Esophagus (tissue), 2 donors: ENCODE measurements around the gene CLEC3A. TPM values are rescaled to one million over a fixed set of nuclear protein-coding genes. Genes with fewer than 3 reads are reported as not detected.
A peak's percentile ranks its signal among the peaks of the same experiment; 100 is the strongest.

Experiments used
- H3K27ac ChIP-seq, 2 donors: one replicate each; pipeline ENCODE4 v1.5.1; 2013; ENCODE audit warnings: low read depth in 2 of 2, mild to moderate bottlenecking in 2 of 2, inconsistent platforms in 1 of 2, low read length in 1 of 2, moderate library complexity in 1 of 2
- H3K27me3 ChIP-seq, 2 donors: one replicate each; pipeline ENCODE4 v1.6.1; 2013; ENCODE audit warnings: low read length in 2 of 2, control low read depth in 1 of 2, mild to moderate bottlenecking in 1 of 2; ENCODE audit not compliant: insufficient read depth in 2 of 2, control insufficient read depth in 1 of 2
- H3K36me3 ChIP-seq, 2 donors: one replicate each; pipeline ENCODE4 v1.6.1; 2013; ENCODE audit warnings: low read length in 1 of 2; ENCODE audit not compliant: control insufficient read depth in 2 of 2, insufficient read depth in 2 of 2
- H3K4me1 ChIP-seq, 2 donors: one replicate each; pipeline ENCODE4 v1.6.1; 2013; ENCODE audit warnings: low read length in 1 of 2; ENCODE audit not compliant: control insufficient read depth in 2 of 2, insufficient read depth in 2 of 2
- H3K4me3 ChIP-seq, 2 donors: one replicate each; pipeline ENCODE4 v1.5.1; 2013; ENCODE audit warnings: low read length in 2 of 2, mild to moderate bottlenecking in 2 of 2, low read depth in 1 of 2, moderate library complexity in 1 of 2
- H3K9me3 ChIP-seq, 2 donors: one replicate each; pipeline ENCODE4 v1.6.1; 2013; ENCODE audit warnings: mild to moderate bottlenecking in 2 of 2, low read depth in 1 of 2, low read length in 1 of 2, moderate library complexity in 1 of 2; ENCODE audit not compliant: control insufficient read depth in 2 of 2, insufficient read depth in 1 of 2
- WGBS, 2 donors: extraction: QIAGEN DNeasy Blood & Tissue Kit; methylation state at CpG; one replicate each; pipeline ENCODE4 v1.1.7; 2013; 5-methylcytosine and 5-hydroxymethylcytosine counted together
- polyA plus RNA-seq, 2 donors: library from polyadenylated mRNA; stranded (reverse); fragments of 200-250 nt; gene quantifications; one replicate each; pipeline ENCODE4 v1.2.3, GENCODE V29; 2013
- donor health status: healthy with polysubstance abuse.
- donor health status: Bipolar disorder and iron deficiency.

Gene CLEC3A, protein sequence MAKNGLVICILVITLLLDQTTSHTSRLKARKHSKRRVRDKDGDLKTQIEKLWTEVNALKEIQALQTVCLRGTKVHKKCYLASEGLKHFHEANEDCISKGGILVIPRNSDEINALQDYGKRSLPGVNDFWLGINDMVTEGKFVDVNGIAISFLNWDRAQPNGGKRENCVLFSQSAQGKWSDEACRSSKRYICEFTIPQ
- polyA plus RNA-seq = under 1 TPM in 1 of 2 donors, not detected in 1; 0.04 TPM

DNA sequence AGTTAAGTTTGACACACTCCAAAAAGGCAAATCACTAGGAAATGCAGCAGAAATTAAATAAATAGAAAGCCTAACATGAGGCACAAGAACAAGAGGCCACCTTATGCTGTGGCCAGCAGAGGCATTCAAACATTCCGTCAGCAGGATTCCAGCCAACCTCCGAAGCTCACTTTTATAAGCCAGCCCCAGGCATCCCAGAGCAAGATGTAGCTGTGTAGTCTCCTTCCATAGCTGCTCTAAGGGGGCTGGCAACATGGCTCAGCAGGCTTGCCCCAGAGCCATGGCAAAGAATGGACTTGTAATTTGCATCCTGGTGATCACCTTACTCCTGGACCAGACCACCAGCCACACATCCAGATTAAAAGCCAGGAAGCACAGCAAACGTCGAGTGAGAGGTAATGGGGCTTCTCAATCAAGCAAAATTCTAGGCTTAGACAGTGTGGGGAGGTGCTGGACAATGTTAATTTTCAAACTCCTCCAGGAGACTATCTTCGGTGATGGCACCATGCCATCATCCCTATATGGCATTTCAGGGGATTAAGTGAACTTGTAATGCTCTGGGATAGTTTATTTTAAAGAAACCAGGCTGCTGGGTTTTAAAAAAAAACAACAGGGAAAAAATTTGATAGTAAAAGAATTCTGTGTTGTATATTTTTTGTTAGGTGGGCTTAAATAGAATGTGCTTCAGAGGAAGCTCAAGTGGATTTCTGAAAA, at the start of gene CLEC3A:
Gene CLEC3A (plus strand): TSS at position 202 of the 714 bp plus-strand sequence. CDS start 79 bp downstream, at position 281.
- H3K27me3 ChIP-seq = no peaks in the 10 kb centered on the region
- H3K9me3 ChIP-seq = no peaks in the 10 kb centered on the region
- H3K36me3 ChIP-seq = no peaks in the 10 kb centered on the region
- H3K4me3 ChIP-seq = no peak within 1 kb of the TSS
- 33 to 34% methylated on average over 5 of the region's 5 CpGs for WGBS, 2 donors
- H3K27ac ChIP-seq = no peak within 1 kb of the TSS
- H3K4me1 ChIP-seq = no peaks in the 10 kb centered on the region

GRCh38 chr16:77974883-77975282, 47.5 kb upstream of the CLEC3A start:
- H3K27ac ChIP-seq = no peak overlapping the region
- no peak overlapping the region for H3K4me3 ChIP-seq
- peaks cover 0 to 3% of the 10 kb centered on the region in 2 donors for H3K27me3 ChIP-seq
- no peaks in the 10 kb centered on the region for H3K4me1 ChIP-seq
- WGBS, 2 donors = 64 to 73% methylated on average over 5 of the region's 5 CpGs
- H3K36me3 ChIP-seq = no peaks in the 10 kb centered on the region
- no peaks in the 10 kb centered on the region for H3K9me3 ChIP-seq

- Histone ChIP-seq H3K9me3 (no peaks in the 10 kb centered on the region), H3K27ac (no peak overlapping the region), H3K27me3 (peaks cover 0 to 3% of the 10 kb centered on the region in 2 donors), H3K4me3 (no peak overlapping the region), H3K36me3 (no peaks in the 10 kb centered on the region), H3K4me1 (no peaks in the 10 kb centered on the region)
- WGBS, 2 donors = 40 to 73% methylated on average over 3 of the region's 3 CpGs
These were observed 46.4 kb upstream of the CLEC3A start for GRCh38 chr16:77975942-77976341.

DNA sequence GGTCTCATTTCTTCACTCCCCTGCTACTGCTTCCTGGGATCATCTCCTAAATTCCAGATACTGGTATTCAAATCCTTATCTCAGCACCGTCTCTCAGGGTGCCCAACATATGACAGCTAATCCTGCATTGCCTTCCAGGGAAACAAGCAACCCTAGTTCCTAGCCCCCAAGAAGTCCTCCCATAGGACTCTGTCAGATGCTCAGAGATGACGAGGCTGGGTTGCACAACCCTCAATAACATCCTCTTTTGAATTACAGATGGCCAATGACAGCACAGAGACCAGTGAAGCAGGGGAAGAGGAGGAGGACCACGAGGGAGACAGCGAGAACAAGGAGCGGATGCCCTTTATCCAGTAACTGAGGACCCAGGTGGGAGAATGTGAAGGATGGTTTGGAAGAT, 45.0 kb upstream of the CLEC3A start:
- H3K36me3 ChIP-seq = no peaks in the 10 kb centered on the region
- WGBS, 2 donors = 65 to 73% methylated on average over 5 of the region's 5 CpGs

DNA sequence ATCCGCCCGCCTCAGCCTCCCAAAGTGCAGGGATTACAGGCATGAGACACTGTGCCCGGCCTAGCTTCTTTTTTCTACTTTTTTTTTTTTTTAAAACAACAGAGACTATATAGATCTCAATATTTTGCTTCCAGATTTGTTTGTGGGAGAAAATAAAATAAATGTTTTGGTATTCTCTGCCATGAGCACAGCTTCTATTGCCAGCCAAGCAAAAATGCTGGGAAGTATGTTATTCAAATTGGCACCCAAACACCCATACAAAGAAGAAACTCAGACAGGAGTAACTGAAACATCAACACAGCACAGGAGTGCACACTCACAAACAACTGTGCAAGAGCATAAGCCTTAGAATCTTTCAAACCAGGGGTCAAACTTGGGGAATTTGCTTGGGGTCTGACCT, 37.2 kb upstream of the CLEC3A start:
- Histone ChIP-seq H3K27ac (no peak overlapping the region), H3K4me1 (no peaks in the 10 kb centered on the region), H3K36me3 (no peaks in the 10 kb centered on the region), H3K9me3 (no peaks in the 10 kb centered on the region), H3K4me3 (no peak overlapping the region), H3K27me3 (no peaks in the 10 kb centered on the region)
- WGBS, 2 donors = 73 to 86% methylated on average over 3 of the region's 3 CpGs

More for the DNA sequence above, 45.0 kb upstream of the CLEC3A start:
- Histone ChIP-seq H3K4me1 (no peaks in the 10 kb centered on the region), H3K27me3 (peaks cover 0 to 3% of the 10 kb centered on the region in 2 donors), H3K9me3 (no peaks in the 10 kb centered on the region), H3K4me3 (no peak overlapping the region), H3K27ac (no peak overlapping the region)

GRCh38 chr16:77986011-77986740, 36.2 kb upstream of the CLEC3A start:
- Histone ChIP-seq H3K4me3 (no peak overlapping the region), H3K4me1 (no peaks in the 10 kb centered on the region), H3K9me3 (no peaks in the 10 kb centered on the region), H3K36me3 (no peaks in the 10 kb centered on the region), H3K27ac (no peak overlapping the region), H3K27me3 (no peaks in the 10 kb centered on the region)
- 91 to 94% methylated on average over 7 of the region's 7 CpGs for WGBS, 2 donors

DNA sequence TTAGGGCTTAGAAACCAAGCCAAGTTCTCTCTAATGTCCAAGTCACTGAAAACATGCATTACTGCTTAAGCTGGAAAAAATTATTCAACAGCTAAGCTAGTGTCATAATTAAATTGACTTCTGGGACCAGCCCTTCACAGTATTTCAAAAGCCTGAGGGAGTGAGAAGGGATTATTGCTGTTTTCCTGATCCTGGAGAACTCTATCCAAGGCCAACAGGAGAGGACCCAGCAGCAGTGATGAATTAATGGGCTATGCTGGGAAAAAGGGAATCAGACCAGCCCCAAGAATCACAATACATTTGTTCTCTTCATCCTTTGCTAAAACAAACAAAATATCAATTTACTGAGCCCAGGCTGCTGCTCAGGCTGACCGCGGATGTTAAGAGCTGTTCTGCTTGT, 34.5 kb upstream of the CLEC3A start:
- H3K4me1 ChIP-seq = no peaks in the 10 kb centered on the region
- H3K36me3 ChIP-seq = no peaks in the 10 kb centered on the region
- 23 to 29% methylated on average over 2 of the region's 2 CpGs for WGBS, 2 donors
- H3K27me3 ChIP-seq = no peaks in the 10 kb centered on the region
- no peak overlapping the region for H3K4me3 ChIP-seq
- no peaks in the 10 kb centered on the region for H3K9me3 ChIP-seq
- peak overlapping the region in 1 of 2 donors; percentile 28 for H3K27ac ChIP-seq

- 74 to 76% methylated on average over 4 of the region's 4 CpGs for WGBS, 2 donors
- H3K27me3 ChIP-seq = no peaks in the 10 kb centered on the region
- H3K4me3 ChIP-seq = no peak overlapping the region
- no peaks in the 10 kb centered on the region for H3K36me3 ChIP-seq
- no peaks in the 10 kb centered on the region for H3K9me3 ChIP-seq
- no peaks in the 10 kb centered on the region for H3K4me1 ChIP-seq
- no peak overlapping the region for H3K27ac ChIP-seq
These were observed 32.5 kb upstream of the CLEC3A start for GRCh38 chr16:77989846-77990245.

DNA sequence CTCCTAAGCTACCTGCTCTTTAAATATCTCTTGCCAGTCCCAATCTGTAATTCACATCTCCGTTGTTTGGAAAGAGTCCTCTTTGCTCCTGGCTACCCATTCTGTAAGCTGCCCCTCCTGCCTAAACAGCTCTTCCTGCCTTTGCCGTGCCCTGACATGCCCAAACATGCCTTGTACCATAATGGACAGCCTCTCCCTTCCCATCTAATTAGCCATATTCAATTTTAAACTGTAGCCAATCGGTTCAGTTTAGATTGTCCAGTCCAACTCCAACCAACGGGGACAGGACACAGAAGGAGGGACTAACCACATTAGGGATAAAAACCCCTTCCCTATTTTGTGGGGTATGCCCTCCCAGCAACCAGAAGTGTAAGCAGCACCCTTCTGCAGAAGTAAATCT, 30.6 kb upstream of the CLEC3A start:
- H3K4me1 ChIP-seq = no peaks in the 10 kb centered on the region
- peaks cover 0 to 3% of the 10 kb centered on the region in 2 donors for H3K9me3 ChIP-seq
- H3K4me3 ChIP-seq = no peak overlapping the region
- no peak overlapping the region for H3K27ac ChIP-seq
- WGBS, 2 donors = 51 to 54% methylated on average over 4 of the region's 4 CpGs
- no peaks in the 10 kb centered on the region for H3K27me3 ChIP-seq
- H3K36me3 ChIP-seq = no peaks in the 10 kb centered on the region
